Fibroblast of skin of right quadriceps (primary cell): ENCODE results near the gene ABCD3.
"Not testable (repeated sequence)": the region's sequence is repeated elsewhere in the genome, so short reads cannot be mapped to it uniquely, and the experiment has no call there.

Experiments used
- DNase-seq: peaks from one replicate; pipeline ENCODE4 v3.0.0-alpha.2; 2013

ABCD3 gene

GRCh38 chr1:94416901-94417727 is 1.1 kb upstream of the ABCD3 start:
- DNase-seq, result peak; percentile 73

GRCh38 chr1:94417728-94417977 is 536 bp upstream of the ABCD3 start:
- DNase-seq, result no peak

GRCh38 chr1:94418664-94419655 is 771 bp downstream of the ABCD3 start:
- DNase-seq, result peak; percentile 40

GRCh38 chr1:94422115-94422820 is 4.1 kb downstream of the ABCD3 start:
- DNase-seq, result no peak

GRCh38 chr1:94425821-94426484 is 7.8 kb downstream of the ABCD3 start:
- DNase-seq, result no peak

GRCh38 chr1:94426485-94426870 is 8.3 kb downstream of the ABCD3 start:
- not testable (repeated sequence) for DNase-seq

GRCh38 chr1:94428441-94428840 is 10.3 kb downstream of the ABCD3 start:
- no peak for DNase-seq

- DNase-seq, result not testable (repeated sequence)
These were observed 10.8 kb downstream of the ABCD3 start for GRCh38 chr1:94428927-94429528.

- DNase-seq, result not testable (repeated sequence)
These were observed 11.9 kb downstream of the ABCD3 start for GRCh38 chr1:94430066-94430465.

GRCh38 chr1:94433866-94434265 is 15.7 kb downstream of the ABCD3 start:
- no peak for DNase-seq

- DNase-seq, result peak; percentile 28
These were observed 16.3 kb downstream of the ABCD3 start for GRCh38 chr1:94434365-94435045.

- DNase-seq, result no peak
These were observed 20.6 kb downstream of the ABCD3 start for GRCh38 chr1:94438692-94439276.

GRCh38 chr1:94440088-94440487 is 21.9 kb downstream of the ABCD3 start:
- DNase-seq, result no peak

GRCh38 chr1:94443067-94443466 is 24.9 kb downstream of the ABCD3 start:
- DNase-seq, result not testable (repeated sequence)

- DNase-seq, result not testable (repeated sequence)
These were observed 26.6 kb downstream of the ABCD3 start for GRCh38 chr1:94444819-94445218.

- DNase-seq, result not testable (repeated sequence)
These were observed 27.5 kb downstream of the ABCD3 start for GRCh38 chr1:94445733-94446132.

GRCh38 chr1:94446177-94446576 is 28.0 kb downstream of the ABCD3 start:
- DNase-seq, result not testable (repeated sequence)

- DNase-seq, result not testable (repeated sequence)
These were observed 30.6 kb downstream of the ABCD3 start for GRCh38 chr1:94448741-94449140.

- DNase-seq, result peak; percentile 9
These were observed 38.5 kb downstream of the ABCD3 start for GRCh38 chr1:94456736-94457135.

GRCh38 chr1:94462606-94463005 is 44.4 kb downstream of the ABCD3 start:
- no peak for DNase-seq
